Measurements from ENCODE around the gene TRMT2B.

- TF ChIP-seq EP300 (IDR thresholded peaks at IDR 0.05; ENCODE audit: low read depth) (no peak), POLR2AphosphoS5 (IDR thresholded peaks at IDR 0.05) (peak in 1 of 3 donors; percentile 14)
- TF ChIP-seq, protein P1, sequence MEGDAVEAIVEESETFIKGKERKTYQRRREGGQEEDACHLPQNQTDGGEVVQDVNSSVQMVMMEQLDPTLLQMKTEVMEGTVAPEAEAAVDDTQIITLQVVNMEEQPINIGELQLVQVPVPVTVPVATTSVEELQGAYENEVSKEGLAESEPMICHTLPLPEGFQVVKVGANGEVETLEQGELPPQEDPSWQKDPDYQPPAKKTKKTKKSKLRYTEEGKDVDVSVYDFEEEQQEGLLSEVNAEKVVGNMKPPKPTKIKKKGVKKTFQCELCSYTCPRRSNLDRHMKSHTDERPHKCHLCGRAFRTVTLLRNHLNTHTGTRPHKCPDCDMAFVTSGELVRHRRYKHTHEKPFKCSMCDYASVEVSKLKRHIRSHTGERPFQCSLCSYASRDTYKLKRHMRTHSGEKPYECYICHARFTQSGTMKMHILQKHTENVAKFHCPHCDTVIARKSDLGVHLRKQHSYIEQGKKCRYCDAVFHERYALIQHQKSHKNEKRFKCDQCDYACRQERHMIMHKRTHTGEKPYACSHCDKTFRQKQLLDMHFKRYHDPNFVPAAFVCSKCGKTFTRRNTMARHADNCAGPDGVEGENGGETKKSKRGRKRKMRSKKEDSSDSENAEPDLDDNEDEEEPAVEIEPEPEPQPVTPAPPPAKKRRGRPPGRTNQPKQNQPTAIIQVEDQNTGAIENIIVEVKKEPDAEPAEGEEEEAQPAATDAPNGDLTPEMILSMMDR (IDR thresholded peaks at IDR 0.05), result no peak
These were observed 27.0 kb upstream of the TRMT2B start, which contains the start of gene TMEM35A for GRCh38 chrX:101078716-101079598.
